ENCODE measurements around the gene CNTN6. TPM values are rescaled to one million over a fixed set of nuclear protein-coding genes. Genes with fewer than 3 reads are reported as not detected.

The CNTN6 gene
- total and polyA plus RNA-seq, 2 of the 4 experiments (the other 2 are of a cell fraction): not detected

DNA sequence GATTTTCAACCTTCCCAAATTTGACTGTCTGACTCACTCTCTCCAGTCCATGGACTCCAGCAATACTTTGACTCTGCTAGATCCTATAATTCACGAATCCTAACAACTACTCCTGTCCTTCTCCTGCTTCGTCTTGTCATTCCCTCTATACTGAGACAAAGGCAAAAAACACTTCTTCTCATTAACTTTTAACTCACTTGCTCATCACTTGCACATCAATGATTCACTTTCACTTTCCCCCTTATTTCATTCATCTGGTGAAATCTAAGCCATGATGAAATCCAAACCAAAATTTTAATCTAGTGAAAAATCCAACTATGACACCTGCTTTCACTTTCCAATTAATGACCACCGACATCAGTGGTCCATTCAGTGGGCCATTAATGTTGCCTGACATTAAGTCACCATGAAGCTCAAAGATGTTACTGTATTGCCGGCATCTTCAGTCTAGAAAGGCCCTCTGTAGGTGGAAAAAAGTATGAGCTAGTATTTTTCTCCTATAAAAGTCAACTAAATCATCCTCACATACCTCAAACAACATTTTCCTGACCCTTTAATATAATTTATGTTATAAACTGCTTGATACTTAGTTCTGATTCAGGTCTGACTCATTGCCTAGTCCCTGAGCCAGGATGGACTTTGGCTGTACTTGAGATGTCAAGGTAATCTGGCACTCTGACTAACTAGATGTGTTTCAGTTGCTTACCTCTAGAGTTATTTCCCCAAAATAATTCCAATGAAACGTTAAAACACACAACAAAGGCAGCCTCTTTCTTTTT lies 158.6 kb downstream of the CNTN6 start:
- no peaks in the 10 kb centered on the region for H3K27me3 ChIP-seq (ENCODE audit: control insufficient read depth, insufficient read depth, low read length)
- ChIA-PET POLR2A (ENCODE audit: unreplicated experiment) (no interaction called here), CTCF (no interaction called here)
- no peaks in the 10 kb centered on the region for H3K4me1 ChIP-seq (ENCODE audit: control insufficient read depth, insufficient read depth, low read length)
- H3K23ac ChIP-seq (ENCODE audit: low read depth, low read length): no peak overlapping the region
- TF ChIP-seq MAZ (IDR thresholded peaks at IDR 0.05; ENCODE audit: borderline replicate concordance, low read depth, low read length): no peak
- TF ChIP-seq SMC3 (IDR thresholded peaks at IDR 0.05; ENCODE audit: low read depth, low read length): no peak
- H3K18ac ChIP-seq (ENCODE audit: low read depth, low read length): no peak overlapping the region
- no peaks in the 10 kb centered on the region for H3K36me3 ChIP-seq (ENCODE audit: control insufficient read depth, insufficient read depth, low read length)
- H3K9me3 ChIP-seq (ENCODE audit: control insufficient read depth, insufficient read depth, low read length): peaks cover 5% of the 10 kb centered on the region
- H3K27ac ChIP-seq (ENCODE audit: insufficient read depth, low read length): no peak overlapping the region
- intact Hi-C loops (cut with micrococcal nuclease) (no loop called here), in situ Hi-C loops (cut with MboI; ENCODE audit: low sequenced_read_pairs) (no loop called here), dilution Hi-C loops (cut with HindIII; ENCODE audit: low sequenced_read_pairs, unreplicated experiment) (no loop called here)
- no peak overlapping the region for H4K8ac ChIP-seq (ENCODE audit: low read depth in 2 of 2, low read length in 2 of 2)
- no TSS peak for BruUV-seq (replicated peaks)
- H2BK20ac ChIP-seq (ENCODE audit: low read depth, low read length): no peak overlapping the region
- H3K4ac ChIP-seq (ENCODE audit: low read depth, low read length): no peak overlapping the region
- no peaks in the 10 kb centered on the region for H3K9me1 ChIP-seq (ENCODE audit: insufficient read depth, low read length)
- no peak overlapping the region for H3K4me3 ChIP-seq (ENCODE audit: insufficient read depth, low read depth, low read length)
- no peak overlapping the region for H3K9ac ChIP-seq (ENCODE audit: low read depth, low read length)
- H4K20me1 ChIP-seq (ENCODE audit: insufficient read depth, low read length): no peaks in the 10 kb centered on the region
- H4K91ac ChIP-seq (ENCODE audit: insufficient read depth, low read depth, low read length): no peak overlapping the region
- 68% methylated on average over 3 of the region's 5 CpGs; no CpG with 5 or more reads in 1 of the 2 experiments for WGBS, 2 experiments (ENCODE audit: extremely low coverage in 2 of 2, insufficient read length in 1 of 2)
- no peak overlapping the region for H2BK120ac ChIP-seq (ENCODE audit: low read depth, low read length)
- no peak for DNase-seq
- H3K79me1 ChIP-seq (ENCODE audit: low read depth in 1 of 2, low read length in 2 of 2): no peaks in the 10 kb centered on the region
- no peak overlapping the region for H2AK9ac ChIP-seq (replicated peaks; ENCODE audit: low read depth, low read length, poor library complexity)
- H3K4me2 ChIP-seq (ENCODE audit: low read depth, low read length): no peak overlapping the region
- ATAC-seq (ENCODE audit: low read depth): no peak
- no peak overlapping the region for H4K5ac ChIP-seq (ENCODE audit: low read depth, low read length)
- H3K14ac ChIP-seq (replicated peaks; ENCODE audit: low read depth, low read length): no peak overlapping the region
- H3K56ac ChIP-seq (ENCODE audit: extremely low read depth, insufficient read depth, low read length): no peak overlapping the region
- H2BK5ac ChIP-seq (ENCODE audit: low read depth, low read length, poor library complexity, severe bottlenecking): no peak overlapping the region
- H2BK15ac ChIP-seq (ENCODE audit: low read depth, low read length): no peak overlapping the region
- H2AK5ac ChIP-seq (ENCODE audit: low read depth, low read length): no peak overlapping the region
- no peak overlapping the region for H2AFZ ChIP-seq (replicated peaks; ENCODE audit: low read length, poor library complexity)
